Brain pericyte (primary cell): ENCODE measurements around the gene ZNF608.
A peak's percentile ranks its signal among the peaks of the same experiment; 100 is the strongest.

Experiments used
- DNase-seq: peaks from one replicate; pipeline ENCODE4 v3.0.0-alpha.2; 2012; ENCODE audit warnings: low read depth, low spot score

ZNF608 gene

GRCh38 chr5:124745928-124746915 lies at the start of gene ZNF608:
Gene ZNF608 (minus strand): TSS chr5:124746639. CDS start chr5:124744989, 1,650 bp downstream.
- peak; percentile 57 for DNase-seq

GRCh38 chr5:124795829-124796228 lies 49.4 kb upstream of the ZNF608 start:
- no peak for DNase-seq

DNA sequence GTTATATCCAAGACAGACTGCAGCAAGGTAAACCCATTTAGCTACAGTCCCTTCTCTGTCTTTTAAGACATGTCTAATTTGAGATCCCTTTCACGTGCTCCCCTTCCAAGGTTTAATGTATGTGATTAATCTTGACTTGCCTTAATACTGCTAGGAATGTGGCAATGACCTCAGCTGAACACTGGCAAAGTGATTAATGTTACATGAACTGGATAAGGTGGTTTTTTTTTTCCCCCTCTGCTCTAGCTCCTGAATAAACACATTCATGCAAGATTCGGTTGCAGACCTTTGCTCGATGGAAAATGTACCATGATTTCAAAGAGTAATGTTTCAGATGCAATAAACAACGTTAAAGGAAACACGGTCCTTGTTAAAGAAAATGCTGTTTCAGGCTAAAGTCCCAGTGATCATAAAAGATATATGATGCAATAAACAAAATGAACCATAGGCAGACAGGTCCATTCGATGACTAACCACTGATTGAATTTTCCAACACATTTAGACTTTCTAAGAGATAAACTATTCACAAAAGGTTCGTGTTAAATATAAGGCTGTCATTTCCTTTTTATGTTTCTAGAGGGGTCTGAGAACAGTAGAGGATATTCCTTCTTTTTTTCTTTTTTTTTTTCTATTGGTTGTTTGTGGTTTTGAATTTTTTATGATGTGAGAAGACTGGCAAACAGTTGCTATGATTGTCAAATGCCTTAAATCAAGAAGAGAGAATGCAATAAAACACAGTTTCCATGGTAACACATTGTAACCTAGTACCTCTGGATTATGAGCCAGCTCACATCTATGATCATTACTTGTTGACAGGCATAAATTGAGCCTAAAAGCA lies 44.7 kb upstream of the ZNF608 start:
- no peak for DNase-seq

GRCh38 chr5:124790301-124790894 lies 44.0 kb upstream of the ZNF608 start:
- DNase-seq = no peak

- no peak for DNase-seq
Observed at GRCh38 chr5:124789104-124789605, 42.7 kb upstream of the ZNF608 start.

- DNase-seq = no peak
Observed at GRCh38 chr5:124783794-124784193, 37.4 kb upstream of the ZNF608 start.

DNA sequence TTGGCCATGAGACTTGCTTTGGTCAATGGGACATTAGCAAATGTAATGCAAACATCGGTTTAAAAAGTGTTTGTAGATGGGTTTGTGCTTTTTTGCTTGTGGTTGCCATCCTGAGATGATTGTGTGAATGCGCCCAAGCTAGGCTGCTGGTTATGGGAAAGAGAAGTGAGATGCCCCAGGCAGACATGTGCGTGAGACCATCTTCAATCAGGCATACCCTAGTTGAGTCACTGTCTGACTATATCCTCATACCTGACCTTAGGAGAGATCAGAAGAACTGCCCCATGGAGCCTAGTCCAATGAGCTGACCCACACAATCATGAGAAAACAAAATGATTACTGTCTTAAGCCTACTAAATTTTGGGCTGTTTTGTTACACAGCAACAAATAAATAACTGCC lies 36.8 kb upstream of the ZNF608 start:
- DNase-seq = no peak

DNA sequence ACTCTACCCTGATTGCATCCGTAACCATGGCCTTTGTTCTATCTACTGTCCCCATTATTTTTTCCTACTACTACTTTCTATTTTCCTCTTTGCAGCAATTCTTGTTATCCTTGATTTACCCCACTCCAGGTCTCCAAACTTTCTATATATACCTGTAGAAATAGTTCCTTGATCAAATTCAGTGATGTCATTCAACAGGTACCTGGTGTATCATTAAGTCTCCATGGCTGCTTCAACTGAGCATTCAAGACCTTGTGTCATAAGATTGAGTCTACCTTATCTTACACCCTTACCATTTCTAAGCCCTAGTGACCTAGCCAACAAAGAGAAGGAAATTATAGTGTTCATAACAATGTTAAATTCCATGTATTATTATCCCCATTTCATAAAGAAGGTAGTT lies 35.8 kb upstream of the ZNF608 start:
- no peak for DNase-seq

- DNase-seq = no peak
Observed at GRCh38 chr5:124780011-124780410, 33.6 kb upstream of the ZNF608 start.

GRCh38 chr5:124773315-124774311 lies 27.2 kb upstream of the ZNF608 start:
- DNase-seq = no peak

DNA sequence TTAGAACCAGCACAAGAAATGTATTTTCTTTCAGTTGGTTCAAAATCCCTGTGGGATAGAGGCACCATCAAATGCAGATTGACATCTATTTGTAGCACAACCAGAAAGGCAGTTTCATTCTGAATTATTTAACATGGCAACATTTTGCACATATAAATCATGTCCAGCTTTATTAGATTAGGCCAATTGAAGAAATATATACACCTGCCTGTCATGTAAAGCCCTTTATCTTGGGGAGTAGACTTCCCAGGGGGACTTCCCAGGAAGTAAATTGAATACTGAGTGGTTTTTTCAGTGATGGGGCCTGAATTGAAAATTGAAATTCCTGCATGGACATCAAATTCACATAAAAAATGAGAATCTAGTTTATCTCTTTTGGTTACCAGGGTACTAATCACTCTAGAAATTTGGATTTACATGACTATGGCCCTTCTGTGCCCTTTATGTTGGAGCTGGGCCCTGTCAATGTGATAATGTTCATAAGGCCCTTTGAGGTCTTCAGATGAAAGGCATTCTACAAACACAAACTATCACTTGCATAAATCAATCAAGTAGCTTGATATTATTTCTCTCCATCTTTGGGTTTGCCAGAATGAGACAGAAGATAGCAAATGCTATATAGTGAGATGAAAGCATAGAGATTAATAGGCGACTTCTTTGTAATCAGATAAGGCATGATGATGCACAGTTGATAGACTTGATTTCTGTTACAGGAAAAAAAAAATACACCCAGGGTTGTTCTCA lies 26.2 kb upstream of the ZNF608 start:
- DNase-seq = no peak

- no peak for DNase-seq
Observed at GRCh38 chr5:124771761-124772160, 25.3 kb upstream of the ZNF608 start.

- DNase-seq = no peak
Observed at GRCh38 chr5:124764992-124765611, 18.7 kb upstream of the ZNF608 start.

- no peak for DNase-seq
Observed at GRCh38 chr5:124764585-124764984, 18.1 kb upstream of the ZNF608 start.

GRCh38 chr5:124761010-124761409 lies 14.6 kb upstream of the ZNF608 start:
- no peak for DNase-seq

DNA sequence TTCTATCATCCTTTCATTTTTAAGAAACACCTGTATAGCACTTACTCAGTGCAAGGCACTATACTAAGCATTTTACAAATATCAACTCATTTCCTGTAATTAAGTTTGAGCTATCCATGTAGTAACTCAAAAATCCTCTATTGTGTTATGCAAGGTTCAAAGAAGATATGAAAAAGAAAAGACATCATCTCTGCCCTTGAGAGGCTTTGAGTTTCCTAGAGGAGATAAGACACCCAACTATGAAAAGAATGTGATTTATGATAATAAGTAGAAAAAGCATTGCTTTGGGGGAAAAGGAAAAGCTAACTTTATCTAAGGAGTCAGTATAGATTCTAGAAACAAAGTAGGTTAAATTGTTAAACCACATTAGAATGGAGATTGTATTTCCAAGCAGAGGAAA lies 14.2 kb upstream of the ZNF608 start:
- DNase-seq = no peak

- no peak for DNase-seq
Observed at GRCh38 chr5:124755565-124755964, 9.1 kb upstream of the ZNF608 start.

GRCh38 chr5:124755041-124755440 lies 8.6 kb upstream of the ZNF608 start:
- no peak for DNase-seq

DNA sequence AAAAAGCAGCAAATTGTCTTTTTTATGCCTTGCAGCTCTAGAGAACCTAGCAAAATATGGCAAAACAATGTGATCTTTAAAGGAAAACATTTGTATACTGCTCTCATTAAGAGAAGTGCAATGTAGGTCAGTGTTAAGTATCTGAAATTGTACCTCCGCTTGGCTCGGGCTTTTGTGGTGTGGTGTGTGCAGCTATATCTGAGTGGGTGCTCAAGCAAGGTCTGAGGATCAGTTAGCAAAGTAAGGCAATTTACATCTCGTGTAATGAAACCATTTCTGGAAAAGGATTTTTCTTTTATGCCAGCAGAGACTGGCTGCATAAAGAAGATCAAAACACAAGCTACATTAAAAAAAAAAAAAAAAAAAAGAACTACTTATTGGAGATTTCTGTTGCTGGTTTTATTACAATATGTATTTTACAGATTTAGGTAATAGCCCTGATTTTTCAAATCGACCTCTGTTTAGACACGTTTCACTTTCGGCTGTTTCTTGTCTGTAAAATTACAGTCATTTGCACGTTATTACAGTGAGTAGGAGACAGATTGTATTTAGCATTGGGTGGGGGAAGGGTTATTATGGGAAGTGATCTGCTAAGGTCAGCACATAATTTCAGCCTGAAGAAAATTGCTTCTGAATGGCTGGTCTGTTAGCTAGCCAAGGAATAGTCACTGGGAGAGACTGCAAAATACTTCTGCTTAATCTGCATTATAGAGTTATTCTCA lies 7.9 kb upstream of the ZNF608 start:
- no peak for DNase-seq
